Smooth muscle cell (in vitro differentiated cells): ENCODE measurements around the gene HDAC4. TPM values are rescaled to one million over a fixed set of nuclear protein-coding genes. Genes with fewer than 3 reads are reported as not detected.

Experiments used
- DNase-seq: peaks from one replicate; lab custom pipeline; 2025; ENCODE audit not compliant: unreplicated experiment; lab: John Stamatoyannopoulos, UW
- H2AFZ ChIP-seq: fragments of 200-600 bp; sonication (generic); 2 replicates; pipeline ENCODE4 v1.6.0; 2016; ENCODE audit warnings: antibody characterized with exemption, low read depth, mild to moderate bottlenecking
- H3F3A ChIP-seq: fragments of 200-600 bp; sonication (generic); 2 replicates; pipeline ENCODE4 v1.6.0; 2017; ENCODE audit warnings: antibody characterized with exemption, low read depth
- H3K27ac ChIP-seq: fragments of 200-600 bp; sonication (generic); 2 replicates; pipeline ENCODE4 v1.5.1; 2016; ENCODE audit warnings: low read depth, mild to moderate bottlenecking
- H3K27me3 ChIP-seq: fragments of 200-600 bp; sonication (generic); 2 replicates; pipeline ENCODE4 v1.6.1; 2016; ENCODE audit warnings: low read depth, mild to moderate bottlenecking
- H3K36me3 ChIP-seq: fragments of 200-600 bp; sonication (generic); 2 replicates; pipeline ENCODE4 v1.5.1; 2016; ENCODE audit warnings: low read depth
- H3K4me1 ChIP-seq: fragments of 200-600 bp; sonication (generic); 2 replicates; pipeline ENCODE4 v1.5.1; 2016; ENCODE audit warnings: low read depth
- H3K4me2 ChIP-seq: fragments of 200-600 bp; sonication (generic); 2 replicates; pipeline ENCODE4 v1.6.0; 2016; ENCODE audit warnings: mild to moderate bottlenecking
- H3K4me3 ChIP-seq: fragments of 200-600 bp; sonication (generic); 2 replicates; pipeline ENCODE4 v1.5.1; 2016; ENCODE audit warnings: mild to moderate bottlenecking
- H3K79me2 ChIP-seq: fragments of 200-600 bp; sonication (generic); 2 replicates; pipeline ENCODE4 v1.6.0; 2016; ENCODE audit warnings: low read depth, mild to moderate bottlenecking
- H3K9ac ChIP-seq: fragments of 200-600 bp; sonication (generic); 2 replicates; pipeline ENCODE4 v1.6.0; 2016; ENCODE audit warnings: low read depth
- H3K9me3 ChIP-seq: fragments of 200-600 bp; sonication (generic); replicated peaks from 2 replicates; pipeline ENCODE4 v1.5.1; 2016; ENCODE audit warnings: low read depth
- H4K20me1 ChIP-seq: fragments of 200-600 bp; sonication (generic); 2 replicates; pipeline ENCODE4 v1.6.0; 2016; ENCODE audit warnings: low read depth
- CTCF ChIP-seq: fragments of 200-600 bp; sonication (generic); IDR thresholded peaks from 2 replicates; pipeline ENCODE4 v1.5.1; 2017; ENCODE audit warnings: borderline replicate concordance, mild to moderate bottlenecking, antibody characterized with exemption; ENCODE audit not compliant: insufficient read depth, poor library complexity, severe bottlenecking
- WGBS: methylation state at CpG from one replicate; pipeline ENCODE4 v1.1.7; 2016; ENCODE audit warnings: low lambda C conversion rate; 5-methylcytosine and 5-hydroxymethylcytosine counted together
- polyA plus RNA-seq: library from polyadenylated mRNA; unstranded; fragments of >200 nt; fragmentation: Nextera tagmentation; extraction: Ambion mirVana; gene quantifications from 2 replicates; pipeline ENCODE4 v1.2.1, GENCODE V29; 2016
- total RNA-seq: library from RNA; depleted of rRNA; stranded (reverse); fragments of >200 nt; gene quantifications from 2 replicates; pipeline ENCODE4 v1.2.3, GENCODE V29; 2014

HDAC4 gene
- total and polyA plus RNA-seq, 2 experiments from 2014 or later, result 6.2 to 35.7 TPM

- H3K4me1 ChIP-seq, result peaks cover 40% of the 10 kb centered on the region
- H2AFZ ChIP-seq, result no peak overlapping the region
- no peak overlapping the region for H3K4me2 ChIP-seq
- H3K36me3 ChIP-seq, result no peaks in the 10 kb centered on the region
- no peak overlapping the region for H3K4me3 ChIP-seq
- no peak for TF ChIP-seq CTCF
- no peaks in the 10 kb centered on the region for H3K9me3 ChIP-seq
- H3K9ac ChIP-seq, result no peak overlapping the region
- WGBS, result 71% methylated on average over 13 of the region's 13 CpGs
- no peaks in the 10 kb centered on the region for H3F3A ChIP-seq
- peaks cover 61% of the 10 kb centered on the region for H3K79me2 ChIP-seq
- no peaks in the 10 kb centered on the region for H3K27me3 ChIP-seq
- H4K20me1 ChIP-seq, result peaks cover 85% of the 10 kb centered on the region
- H3K27ac ChIP-seq, result no peak overlapping the region
- DNase-seq, result no peak
These were observed 189.3 kb downstream of the HDAC4 start for GRCh38 chr2:239211396-239212094.

- H4K20me1 ChIP-seq, result peaks cover 82% of the 10 kb centered on the region
- no peak overlapping the region for H3K27ac ChIP-seq
- H3K9ac ChIP-seq, result no peak overlapping the region
- 88% methylated on average over 14 of the region's 14 CpGs for WGBS
- no peak overlapping the region for H3K4me2 ChIP-seq
- no peaks in the 10 kb centered on the region for H3K36me3 ChIP-seq
- H3K4me3 ChIP-seq, result no peak overlapping the region
- H3K79me2 ChIP-seq, result peaks cover 55% of the 10 kb centered on the region
- no peaks in the 10 kb centered on the region for H3K9me3 ChIP-seq
- no peak overlapping the region for H2AFZ ChIP-seq
- no peak for DNase-seq
- H3F3A ChIP-seq, result no peaks in the 10 kb centered on the region
- no peak for TF ChIP-seq CTCF
- peaks cover 40% of the 10 kb centered on the region for H3K4me1 ChIP-seq
- no peaks in the 10 kb centered on the region for H3K27me3 ChIP-seq
These were observed 191.0 kb downstream of the HDAC4 start for GRCh38 chr2:239209783-239210182.

GRCh38 chr2:239208465-239209180, 192.2 kb downstream of the HDAC4 start:
- Histone ChIP-seq H3K27me3 (no peaks in the 10 kb centered on the region), H3K4me3 (no peak overlapping the region), H3K79me2 (peaks cover 45% of the 10 kb centered on the region), H3K9ac (no peak overlapping the region), H2AFZ (no peak overlapping the region), H3K9me3 (no peaks in the 10 kb centered on the region), H4K20me1 (peaks cover 82% of the 10 kb centered on the region), H3K36me3 (no peaks in the 10 kb centered on the region), H3K27ac (no peak overlapping the region), H3F3A (no peaks in the 10 kb centered on the region), H3K4me2 (no peak overlapping the region), H3K4me1 (peaks cover 40% of the 10 kb centered on the region)
- WGBS, result 98% methylated on average over 11 of the region's 11 CpGs
- DNase-seq, result no peak
- no peak for TF ChIP-seq CTCF
